ENCODE measurements around the gene MLST8.

The MLST8 gene

DNA sequence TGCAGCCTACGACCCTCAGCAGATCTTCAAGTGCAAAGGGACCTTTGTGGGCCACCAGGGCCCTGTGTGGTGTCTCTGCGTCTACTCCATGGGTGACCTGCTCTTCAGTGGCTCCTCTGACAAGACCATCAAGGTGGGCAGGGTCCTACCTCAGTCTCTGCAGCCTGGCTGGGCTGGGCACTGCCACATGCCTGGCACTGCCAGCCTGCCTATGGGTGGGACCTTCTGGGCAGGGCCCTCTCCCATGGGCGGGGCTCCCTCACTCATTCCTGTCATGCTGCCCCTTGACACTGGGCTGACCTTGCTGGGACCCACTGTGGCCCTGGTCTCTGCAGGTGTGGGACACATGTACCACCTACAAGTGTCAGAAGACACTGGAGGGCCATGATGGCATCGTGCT, 31.3 kb upstream of the MLST8 start:
- DNase-seq: no peak

DNA sequence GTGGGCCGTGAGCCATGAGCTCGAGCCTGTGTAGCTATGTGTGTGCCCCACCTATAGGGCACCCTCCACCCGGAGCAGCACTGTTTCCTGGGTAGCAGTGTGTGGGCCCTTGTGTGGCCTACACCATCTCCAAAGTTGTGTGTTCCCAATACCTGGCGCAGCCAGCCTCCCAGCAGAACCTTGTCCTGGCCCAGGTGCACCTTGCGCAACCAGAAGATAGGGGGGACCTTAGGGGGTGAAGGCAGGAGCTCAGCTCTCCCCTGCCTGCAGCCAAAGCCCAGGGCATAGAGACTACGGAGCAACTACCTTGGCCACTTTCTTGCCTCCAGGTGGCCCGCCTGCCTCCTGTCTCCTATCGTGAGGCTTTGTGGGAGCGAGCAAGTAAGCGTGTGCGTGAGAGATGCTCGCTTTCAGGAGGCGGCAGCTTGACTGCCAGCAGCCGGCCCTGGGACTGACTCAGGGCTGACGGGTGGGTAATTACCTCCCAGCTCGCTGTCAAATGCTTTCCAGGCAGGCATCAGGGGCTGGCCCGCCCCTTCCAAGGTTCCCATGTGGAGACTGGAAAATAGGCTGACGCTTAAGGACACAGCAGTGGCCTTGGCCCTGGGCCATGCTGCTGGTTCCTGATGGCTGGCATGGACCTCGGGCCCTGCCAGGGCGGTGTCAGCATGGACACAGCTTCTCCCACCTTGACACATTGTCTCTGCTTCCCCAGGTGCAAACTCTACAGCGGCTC, 30.7 kb upstream of the MLST8 start:
- DNase-seq: no peak

DNA sequence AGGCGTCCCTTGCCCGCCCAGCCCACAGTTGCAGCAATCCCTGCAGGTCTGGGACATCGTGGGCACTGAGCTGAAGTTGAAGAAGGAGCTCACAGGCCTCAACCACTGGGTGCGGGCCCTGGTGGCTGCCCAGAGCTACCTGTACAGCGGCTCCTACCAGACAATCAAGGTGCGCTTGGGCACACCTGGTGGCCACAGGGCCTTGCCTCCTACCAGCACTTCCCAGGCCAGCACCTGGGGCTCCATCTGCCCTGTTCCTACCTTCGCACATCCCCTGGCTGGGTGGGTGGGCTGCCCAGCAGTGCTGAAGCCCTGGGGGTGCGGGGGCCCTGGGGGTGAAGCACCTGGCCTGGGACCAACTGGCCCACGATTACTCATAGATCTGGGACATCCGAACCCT, 29.8 kb upstream of the MLST8 start:
- no peak for DNase-seq

DNA sequence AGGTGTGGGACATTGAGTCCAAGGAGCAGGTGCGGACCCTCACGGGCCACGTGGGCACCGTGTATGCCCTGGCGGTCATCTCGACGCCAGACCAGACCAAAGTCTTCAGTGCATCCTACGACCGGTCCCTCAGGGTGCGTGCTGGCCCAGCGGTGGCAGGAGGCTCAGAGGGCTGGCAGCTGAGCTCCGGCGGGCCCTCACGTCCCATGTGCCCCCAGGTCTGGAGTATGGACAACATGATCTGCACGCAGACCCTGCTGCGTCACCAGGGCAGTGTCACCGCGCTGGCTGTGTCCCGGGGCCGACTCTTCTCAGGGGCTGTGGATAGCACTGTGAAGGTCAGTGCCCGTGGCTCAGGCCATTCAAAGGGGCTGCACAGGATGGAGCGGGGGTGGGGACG, 29.2 kb upstream of the MLST8 start:
- DNase-seq: no peak

DNA sequence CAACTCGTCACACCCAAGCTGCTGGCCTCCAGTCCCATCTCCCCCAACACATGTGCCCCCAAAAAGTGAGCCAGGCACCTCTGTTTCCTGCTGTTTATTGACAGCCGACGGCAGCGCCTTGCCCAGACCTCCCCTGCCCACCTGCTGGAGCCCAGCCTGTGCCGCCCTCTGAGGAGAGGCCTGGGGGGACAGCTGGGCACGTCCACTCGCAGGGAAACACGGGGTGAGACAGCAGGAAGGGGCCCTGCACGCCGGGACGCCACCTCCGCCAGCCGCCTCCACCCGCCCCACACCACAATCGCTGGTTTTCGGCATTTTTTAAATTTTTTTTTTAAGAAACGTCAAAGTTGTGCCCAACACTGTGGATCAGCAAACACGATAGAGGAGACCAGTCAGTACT, 28.2 kb upstream of the MLST8 start:
- DNase-seq: no peak

DNA sequence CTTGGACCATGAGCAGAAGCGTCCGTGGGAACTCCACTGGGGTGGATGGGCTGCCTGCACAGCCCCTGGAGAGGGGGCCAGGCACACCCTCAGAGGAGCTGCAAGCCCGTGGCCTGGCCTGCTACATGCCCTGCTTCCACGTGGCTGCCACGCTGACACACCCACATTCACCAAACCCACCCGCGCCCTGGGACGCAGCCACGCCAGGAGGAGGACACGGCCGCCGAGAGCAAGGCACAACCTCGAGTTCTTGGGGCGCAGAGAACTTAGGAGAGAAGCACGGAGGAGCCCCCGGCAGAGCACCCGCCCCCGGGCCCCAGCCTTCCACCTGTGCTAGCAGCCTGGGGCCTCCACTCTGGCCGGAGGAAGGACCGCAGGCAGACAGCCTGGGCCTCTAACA, 27.7 kb upstream of the MLST8 start:
- no peak for DNase-seq

DNA sequence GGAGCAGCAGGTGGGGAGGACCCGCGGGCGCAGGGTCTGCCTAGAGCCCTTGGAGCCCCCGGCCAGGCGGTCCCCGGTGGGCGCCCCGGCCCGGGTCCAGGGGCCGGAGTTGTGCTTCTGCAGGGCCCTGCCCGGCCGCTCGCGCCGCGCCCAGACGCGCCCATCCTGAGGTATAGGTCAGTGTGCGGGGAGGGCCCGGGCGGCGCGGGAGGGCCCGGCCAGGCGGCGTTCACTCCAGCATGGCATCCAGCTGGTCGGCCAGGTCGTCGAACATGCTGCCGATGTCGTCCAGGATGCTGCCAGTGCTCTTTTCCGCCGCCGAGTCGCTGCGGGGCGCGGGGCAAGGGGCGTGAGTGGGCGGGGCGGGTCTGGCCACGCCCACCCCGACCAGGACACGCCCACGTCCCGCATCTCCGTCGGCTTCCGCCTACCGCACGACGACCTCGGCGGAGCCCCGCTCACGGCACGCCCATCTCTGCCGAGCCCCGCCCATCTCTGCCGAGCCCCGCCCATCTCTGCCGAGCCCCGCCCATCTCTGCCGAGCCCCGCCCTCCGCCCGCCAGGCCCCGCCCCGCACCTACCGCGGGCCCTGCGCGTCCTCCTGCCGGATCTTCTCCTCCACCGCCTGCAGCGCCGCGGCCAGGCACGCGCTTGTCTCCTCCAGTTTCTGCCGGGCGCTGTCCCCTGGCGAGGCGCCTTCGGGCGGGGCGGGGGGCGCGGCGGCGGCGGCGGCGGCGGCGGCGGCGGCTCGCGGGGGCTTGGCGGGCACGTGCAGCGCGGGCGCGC, 26.7 kb upstream of the MLST8 start:
- DNase-seq: no peak

DNA sequence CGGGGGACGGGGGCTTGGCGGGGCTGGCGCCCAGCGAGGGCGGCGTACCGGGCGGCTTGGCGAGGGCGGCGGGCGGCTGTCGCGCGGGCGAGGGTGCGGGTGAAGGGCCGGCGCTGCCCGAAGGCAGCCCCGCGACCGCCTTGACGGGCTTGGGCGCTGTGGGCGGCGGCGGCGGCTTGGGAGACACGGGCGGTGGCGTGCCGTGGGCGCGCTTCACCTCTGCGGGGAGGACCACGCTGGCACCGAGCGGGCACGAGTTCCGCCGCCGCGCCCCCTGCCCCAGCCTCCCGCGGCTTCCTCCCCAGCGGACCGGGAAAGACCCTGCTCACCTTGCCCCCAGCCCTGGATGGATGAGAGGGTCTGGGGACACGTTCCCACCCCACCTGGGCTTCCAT, 26.1 kb upstream of the MLST8 start:
- DNase-seq: no peak

DNA sequence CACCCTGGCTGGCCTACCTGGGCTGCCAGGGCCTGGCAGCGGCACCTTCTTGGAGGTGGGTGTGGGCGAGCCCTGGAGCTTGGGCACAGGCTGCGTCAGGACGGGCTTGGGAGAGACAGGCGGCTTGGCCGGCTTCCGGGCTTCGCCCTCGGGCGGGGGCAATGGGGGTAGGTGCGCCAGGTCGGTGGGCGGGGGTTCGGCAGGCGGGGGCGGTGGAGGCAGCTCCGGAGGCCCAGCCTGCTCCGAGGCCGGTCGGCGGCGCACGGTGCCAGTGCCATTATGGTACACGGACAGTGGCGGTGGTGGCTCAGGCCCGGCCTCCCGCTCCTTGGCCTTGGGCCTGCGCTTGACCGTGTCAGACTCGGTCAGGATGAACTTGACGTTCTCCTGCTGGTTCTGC, 25.7 kb upstream of the MLST8 start:
- DNase-seq: no peak

DNA sequence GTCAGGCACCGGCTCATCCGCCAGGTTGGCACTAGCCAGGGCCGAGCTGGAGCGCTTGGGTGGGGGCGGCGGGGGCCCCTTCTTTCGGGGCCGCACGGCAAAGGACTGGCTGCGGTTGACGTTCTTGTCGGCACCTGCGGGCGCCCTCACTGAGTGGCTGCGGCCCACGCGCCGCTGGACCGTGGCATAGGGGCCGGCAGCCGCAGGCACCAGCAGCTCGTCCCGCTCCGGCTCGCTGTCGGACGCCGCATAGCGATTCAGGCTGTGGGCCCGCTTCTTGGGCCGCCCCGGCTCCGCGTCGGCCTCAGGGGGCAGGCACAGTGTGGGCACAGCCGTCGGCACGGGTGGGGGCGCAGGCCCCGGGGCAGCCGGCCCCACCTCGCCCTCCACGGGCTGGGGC, 24.8 kb upstream of the MLST8 start:
- no peak for DNase-seq

DNA sequence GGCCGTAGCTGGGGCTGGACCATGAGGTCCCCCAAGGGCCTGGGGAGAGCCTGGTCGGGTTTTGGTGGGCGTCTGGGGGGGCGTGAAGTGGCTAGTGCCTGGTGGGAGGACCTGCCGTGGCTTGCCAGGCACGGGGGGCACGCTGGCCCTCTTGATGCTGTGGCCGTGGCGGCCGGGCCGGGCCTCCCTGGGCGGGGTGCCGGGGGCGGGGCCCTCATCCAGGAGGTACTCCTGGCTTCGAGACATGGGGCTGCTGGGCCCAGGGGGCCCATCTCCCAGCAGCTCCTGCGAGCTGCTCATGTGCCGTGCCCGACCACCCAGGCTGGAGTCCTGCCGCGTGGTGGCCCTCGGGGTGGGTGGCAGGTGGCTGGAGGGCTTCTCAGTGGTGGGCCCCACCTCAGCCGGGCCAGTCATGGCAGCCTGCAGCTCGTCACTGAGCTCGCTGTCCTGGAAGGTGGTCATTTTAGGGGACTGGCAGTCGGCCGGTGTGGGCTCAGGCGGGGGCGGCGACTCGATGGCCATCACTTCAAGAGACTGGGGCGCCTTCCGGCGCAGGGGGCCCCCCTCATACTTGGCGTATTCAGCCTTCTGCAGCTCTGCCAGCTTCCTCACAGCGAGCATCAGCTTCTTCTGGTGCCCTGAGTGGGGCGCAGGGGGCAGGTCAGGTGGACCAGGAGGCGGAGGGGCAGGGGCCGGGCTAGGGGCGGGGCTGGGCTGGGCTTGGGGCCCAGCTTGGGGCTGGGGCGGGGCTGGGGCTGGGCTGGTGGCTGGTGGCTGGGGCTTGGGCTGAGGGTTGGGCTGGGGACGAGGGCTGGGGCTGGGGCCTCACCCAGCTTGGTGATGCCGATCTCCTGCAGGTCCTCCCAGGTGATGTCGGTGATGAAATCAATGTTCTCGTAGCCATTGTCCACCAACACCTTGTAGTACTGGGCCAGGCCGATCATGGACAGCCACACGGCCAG, 24.0 kb upstream of the MLST8 start:
- no peak for DNase-seq

DNA sequence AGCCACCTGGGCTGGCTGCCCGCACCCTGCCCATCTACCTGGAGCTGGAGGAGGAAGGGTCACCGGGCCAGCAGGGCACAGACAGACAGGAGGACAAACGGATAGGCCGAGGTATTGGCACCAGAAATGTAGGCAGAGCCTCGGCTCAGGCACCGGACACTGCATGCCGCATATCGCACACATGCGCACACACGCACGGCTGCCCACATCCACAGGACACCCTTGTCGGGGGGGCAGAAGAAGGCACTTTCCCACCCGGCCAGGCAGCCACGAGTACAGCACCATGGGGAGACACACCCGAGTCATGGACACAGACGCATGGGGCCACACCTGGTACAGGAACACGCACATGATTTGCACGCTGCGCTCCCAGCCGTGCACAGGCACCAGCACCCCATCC, 23.3 kb upstream of the MLST8 start:
- DNase-seq: no peak

DNA sequence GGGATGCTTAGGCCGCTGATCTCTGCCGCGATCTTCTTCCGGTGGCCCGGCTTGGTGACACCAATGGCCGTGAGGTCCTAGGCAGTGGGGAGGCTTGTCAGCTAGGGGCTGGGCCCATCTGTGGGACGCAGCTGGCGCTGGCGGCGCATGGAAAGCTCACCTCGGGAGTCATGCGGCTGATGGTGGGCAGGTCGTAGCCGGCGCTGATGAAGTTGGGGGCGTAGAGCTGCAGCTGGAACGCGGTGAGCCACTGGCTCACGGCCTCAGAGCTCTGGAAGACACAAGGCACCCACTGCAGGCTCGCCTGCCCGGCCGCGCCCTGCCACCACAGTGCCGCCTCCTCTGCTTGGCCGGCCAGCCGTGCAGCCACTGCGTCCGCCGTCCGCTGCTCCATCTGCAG, 21.6 kb upstream of the MLST8 start:
- no peak for DNase-seq

DNA sequence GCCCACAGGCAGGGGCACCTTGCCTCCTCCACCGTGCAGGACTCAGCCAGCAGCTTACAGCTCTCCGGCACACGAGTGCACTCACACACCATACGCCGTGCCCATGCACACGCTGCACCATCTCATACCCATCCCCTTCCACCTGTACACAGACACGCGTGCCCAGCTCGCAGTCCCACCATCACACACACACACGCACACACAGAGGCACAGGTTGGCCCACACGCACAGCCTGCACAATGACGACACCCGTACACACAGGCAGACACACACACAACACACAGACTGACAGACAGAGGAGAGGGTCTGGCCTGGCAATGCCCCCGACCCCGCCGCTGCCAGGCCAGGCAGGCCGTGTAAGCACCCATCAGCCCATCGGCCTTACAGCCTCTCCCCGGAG, 20.9 kb upstream of the MLST8 start:
- no peak for DNase-seq

DNA sequence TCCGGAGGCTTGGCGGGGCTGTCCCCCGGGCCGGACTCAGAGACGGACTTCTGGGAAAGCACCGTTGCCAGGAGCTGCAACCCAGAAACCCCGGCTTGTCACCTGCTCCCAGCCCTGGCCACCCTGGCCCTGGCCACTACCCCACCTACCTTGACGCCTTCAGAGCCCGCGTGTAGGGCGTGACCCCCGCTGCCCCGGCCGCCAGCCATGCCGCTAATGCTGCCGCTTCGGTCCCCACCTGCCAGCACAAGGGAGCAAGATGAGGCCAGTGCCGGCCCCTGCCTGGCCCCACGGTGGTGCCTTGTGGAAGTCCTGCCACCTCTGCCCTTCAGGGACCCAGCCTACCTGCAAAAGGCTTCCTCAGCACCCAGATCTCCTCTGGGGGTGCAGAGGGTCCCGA, 20.3 kb upstream of the MLST8 start:
- no peak for DNase-seq

DNA sequence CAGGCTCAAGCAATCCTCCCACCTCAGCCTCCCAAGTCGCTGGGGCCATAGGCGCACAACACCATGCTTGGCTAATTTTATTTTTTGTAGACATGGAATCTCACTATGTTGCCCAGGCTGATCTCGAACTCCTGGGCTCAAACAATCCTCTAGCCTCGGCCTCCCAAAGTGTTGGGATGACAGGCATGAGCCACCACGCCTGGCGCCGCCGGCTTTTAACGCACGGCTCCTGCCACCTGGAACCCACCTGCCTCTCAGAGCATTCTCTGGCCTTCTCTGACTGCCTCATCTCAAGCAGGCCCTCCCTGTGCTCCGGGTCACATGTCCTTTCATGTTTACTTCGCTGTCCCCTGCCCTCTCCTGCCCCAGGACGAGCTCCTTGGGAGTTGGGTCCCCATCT, 19.2 kb upstream of the MLST8 start:
- DNase-seq: no peak

DNA sequence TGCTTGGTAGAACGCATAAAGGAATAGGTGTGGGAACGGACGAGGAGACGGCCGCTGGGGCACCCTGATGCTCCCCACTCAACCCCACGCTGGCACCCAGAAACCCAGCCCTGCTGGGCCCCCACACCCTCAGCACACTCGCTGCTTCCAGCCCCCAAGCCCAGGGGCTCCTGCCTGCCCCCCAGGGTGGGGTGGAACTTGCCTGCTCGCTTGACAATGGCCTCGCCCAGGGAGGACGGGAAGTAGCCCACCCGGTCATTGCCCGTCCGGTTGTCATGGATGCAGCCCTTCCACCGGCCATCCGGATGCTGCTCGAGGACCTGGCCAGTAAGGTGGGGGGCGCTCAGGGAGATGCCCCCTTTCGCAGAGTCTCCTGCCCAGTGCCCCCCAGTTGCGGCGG, 18.7 kb upstream of the MLST8 start:
- no peak for DNase-seq

DNA sequence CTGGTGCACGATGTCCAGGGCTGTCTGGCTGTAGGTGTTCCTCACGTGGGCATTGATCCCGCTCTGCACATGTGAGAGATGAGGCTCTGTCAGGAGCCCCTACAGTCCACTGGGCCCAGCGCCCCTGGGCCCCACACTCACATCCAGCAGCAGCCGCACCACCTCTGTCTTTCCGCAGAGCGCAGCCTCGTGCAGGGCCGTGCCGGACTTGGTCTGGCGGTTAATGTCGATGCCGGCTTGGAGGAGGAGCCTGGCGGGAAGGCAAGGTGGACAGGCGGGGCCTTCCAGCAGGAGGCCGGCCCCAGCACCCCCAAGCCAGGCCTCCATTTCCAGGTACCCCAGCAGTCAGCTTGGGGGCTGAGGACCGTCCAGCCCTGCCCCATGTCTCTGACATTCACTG, 18.0 kb upstream of the MLST8 start:
- DNase-seq: no peak

DNA sequence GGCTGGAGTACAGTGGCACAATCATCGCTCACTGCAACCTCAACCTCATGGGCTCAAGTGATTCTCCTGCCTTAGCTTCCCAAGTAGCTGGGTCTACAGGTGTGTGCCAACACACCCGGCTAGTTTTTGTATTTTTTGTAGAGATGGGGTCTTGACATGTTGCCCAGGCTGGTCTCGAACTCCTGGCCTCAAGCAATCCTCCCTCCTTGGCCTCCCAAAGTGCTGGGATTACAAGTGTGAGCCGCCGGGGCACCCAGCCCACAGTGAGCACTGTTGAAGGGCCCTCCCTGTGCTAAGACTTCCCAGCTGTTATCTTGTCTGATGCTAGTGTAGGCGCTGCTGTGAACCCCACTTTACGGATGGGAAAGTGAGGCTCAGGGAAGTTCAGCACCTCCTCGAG, 16.9 kb upstream of the MLST8 start:
- no peak for DNase-seq

DNA sequence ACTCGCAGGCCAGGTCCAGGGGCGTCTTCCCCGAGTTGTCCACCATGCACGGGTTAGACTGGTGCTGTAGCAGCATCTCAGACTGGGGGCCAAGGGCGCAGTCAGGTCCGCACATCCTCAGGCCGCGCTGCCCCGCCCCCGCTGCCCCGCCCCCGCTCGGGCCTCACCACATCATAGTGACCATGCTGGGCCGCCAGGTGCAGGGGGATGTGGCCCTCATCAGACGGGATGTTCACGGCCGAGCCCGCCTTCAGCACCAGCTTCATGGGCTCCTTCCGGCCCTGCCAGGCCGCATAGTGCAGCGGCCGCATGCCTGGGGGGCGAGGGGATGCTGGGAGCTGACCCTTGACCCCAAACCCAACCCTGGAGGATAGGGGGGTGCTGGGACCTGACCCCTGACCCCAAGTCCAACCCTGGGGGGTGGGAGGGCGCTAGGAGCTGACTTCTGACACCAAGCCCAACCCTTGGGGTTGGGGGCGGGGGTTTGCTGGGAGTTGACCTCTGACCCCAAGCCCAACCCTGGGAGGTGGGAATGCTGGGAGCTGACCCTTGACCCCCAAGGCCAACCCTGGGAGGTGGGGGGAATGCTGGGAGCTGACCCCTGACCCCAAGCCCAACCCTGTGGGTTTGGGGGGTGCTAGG, 15.9 kb upstream of the MLST8 start:
- no peak for DNase-seq

DNA sequence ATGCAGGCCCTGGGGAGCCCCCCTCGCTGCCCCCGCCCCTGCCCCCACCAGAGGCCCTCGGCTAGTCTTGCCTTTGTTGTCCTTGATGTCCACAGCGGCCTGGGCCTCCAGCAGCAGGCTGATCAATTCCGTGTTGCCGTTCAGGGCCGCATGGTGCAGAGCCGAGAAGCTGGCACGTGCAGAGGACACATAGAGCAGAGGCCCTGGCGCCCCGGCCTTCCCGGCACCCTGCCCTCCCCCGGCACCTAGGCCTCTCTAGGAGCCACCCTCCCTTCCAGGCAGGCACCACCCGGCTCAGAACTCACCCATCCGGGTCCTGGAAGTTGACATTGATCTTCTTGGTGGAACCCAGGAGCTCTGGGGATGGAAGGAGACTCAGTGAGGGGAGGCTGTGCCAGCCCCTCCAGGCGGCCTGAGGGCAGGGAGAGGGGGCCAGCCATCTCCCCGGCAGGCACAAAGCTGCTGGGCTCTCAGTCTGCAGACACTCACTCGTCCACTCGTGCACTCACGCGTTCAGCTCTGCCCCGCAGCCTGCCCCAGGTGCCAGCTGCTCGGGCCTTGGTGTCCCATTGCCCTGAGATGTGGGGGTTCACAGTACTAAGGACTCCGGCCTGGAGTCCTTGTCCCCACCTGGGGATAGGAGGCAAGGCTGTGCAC, 15.1 kb upstream of the MLST8 start:
- no peak for DNase-seq

DNA sequence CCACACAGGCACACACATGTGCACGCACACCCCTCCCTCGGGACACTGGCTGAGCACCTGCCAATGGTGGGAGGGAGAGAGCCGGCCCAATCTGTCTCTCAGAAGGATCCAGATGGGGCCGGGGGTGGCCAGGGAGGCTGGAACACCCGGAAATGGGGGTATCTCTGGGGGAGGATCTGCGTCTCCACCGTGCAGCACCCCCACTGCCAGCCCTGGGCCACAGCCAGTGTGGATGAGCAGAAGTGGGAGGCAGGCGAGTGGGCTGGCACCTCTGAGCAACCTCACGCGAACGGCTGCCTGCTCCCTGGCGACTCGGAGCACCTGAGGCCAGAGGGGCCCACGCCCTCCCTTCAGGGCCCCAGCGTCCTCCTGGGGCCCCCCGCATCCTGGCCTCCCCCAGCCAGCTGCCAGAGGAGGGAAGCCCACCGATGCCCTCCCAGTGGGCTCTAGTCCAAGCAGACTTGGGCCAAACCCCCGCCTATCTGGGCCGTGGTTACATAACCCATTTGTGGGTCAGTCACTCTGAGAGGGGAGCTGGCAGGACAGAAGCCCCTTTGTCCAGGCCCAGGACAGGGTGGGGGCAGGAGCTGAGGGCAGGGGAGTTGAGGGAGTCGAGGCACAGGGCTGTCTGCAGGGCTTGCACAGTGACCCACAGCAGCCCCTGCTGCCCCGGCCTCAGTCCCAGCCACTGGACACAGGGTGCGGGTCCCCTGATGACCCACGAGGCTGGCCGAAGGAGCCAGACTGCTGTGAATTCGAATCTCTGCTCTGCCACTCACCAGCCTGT, 14.4 kb upstream of the MLST8 start:
- DNase-seq: no peak

All from NCI-H1417 (cell line).